Right renal pelvis (tissue), 4 donors: ENCODE measurements around the gene ANKRD9. TPM values are rescaled to one million over a fixed set of nuclear protein-coding genes. Genes with fewer than 3 reads are reported as not detected.
A peak's percentile ranks its signal among the peaks of the same experiment; 100 is the strongest.
"Not testable (repeated sequence)": the region's sequence is repeated elsewhere in the genome, so short reads cannot be mapped to it uniquely, and the experiment has no call there.

Source experiments
- DNase-seq, 4 donors: peaks; one replicate each; pipeline ENCODE4 v3.0.0-alpha.2; 2013; ENCODE audit warnings: low read depth in 4 of 4, low spot score in 3 of 4, missing footprints in 1 of 4
- polyA plus RNA-seq, 4 donors: library from polyadenylated mRNA; unstranded; fragments of 120-200 nt; gene quantifications; one replicate each; pipeline ENCODE4 v1.2.1, GENCODE V29; 2013; ENCODE audit not compliant: insufficient read length in 4 of 4

ANKRD9 gene
- polyA plus RNA-seq, 4 donors = 5.1 to 8.4 (median 5.8) TPM

DNA sequence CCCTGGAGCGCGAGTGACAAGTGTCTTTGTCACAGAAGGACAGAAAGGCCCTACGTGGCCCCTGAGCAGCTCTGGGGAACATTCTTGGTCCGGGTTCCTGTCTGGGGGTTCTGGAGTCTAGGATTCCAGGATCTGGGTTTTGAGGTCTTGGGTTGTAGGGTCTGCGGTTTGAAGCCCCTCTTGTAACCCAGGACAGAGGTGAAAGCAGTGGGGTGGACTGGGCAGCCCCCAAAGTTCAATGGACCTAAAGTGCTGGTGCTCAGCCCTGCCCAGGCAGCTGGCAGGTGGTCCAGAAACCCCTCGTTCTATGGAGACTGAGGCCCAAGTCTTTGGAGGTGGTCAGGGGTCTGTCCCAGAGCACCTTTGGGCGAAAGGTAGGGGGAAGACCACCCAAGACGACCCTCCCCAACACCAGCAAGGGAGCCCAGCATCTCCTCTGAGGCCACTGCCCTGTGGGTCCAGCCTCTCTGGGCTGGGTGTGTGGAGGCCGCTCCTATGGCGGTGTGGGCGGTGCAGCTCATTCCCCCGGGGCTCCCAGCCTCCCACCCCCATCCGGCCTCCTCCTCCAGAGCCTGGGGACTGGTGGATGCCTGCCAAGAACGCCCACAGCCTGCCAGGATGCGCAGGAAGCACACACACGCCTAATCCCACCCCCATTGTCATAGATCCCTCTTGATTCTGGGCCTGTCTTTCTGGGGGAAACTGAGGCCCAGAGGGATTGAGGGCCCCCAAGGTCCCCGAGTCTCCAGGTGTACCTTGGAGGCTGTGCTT lies 30.2 kb upstream of the ANKRD9 start:
- DNase-seq = peak in 2 of 4 donors; percentile 70 to 72

DNA sequence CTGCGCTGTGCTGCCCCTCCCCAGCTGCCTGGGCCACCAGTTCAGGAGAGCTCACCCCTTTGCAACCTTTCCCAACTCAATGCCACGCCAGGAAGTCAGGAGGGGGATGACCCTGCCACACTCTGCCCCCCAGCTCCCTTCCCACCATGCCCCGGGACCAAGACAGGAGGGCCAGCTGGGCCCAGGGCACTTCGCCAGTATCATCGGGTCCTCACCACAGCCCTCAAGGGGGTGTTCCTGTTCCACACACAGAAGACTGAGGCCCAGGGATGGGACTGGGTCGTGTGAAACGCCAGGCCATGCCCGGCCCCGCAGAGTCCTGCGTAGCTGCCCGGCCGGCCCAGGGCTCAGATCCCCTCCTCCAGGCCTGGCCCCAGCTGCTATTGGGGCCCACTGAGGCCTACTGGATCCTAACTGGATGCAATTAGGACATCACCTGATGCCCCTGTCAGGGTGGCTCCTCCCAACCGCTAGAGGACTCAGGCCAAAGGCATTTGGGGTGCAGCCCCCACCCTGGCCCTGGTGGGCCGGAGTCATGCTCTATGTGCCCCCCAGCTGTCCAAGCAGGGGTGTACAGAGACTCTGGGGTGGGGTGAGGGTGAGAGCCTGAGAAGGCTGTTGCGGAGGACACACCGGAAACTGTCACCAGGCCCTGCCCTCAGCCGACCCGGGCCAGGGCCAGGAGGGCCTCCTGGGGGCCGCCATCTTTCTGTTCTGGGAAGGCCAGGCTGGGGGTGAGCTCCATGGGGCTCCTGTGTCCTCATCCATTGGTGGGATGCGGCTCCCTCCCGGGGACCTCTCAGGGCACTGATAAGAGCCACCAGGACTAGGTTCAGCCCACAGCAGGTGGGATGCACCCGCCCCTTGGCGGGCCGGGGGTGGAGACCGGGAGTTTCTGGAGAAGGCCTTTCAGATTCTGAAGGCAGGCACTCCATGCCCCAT lies 29.3 kb upstream of the ANKRD9 start:
- DNase-seq = no peak

DNA sequence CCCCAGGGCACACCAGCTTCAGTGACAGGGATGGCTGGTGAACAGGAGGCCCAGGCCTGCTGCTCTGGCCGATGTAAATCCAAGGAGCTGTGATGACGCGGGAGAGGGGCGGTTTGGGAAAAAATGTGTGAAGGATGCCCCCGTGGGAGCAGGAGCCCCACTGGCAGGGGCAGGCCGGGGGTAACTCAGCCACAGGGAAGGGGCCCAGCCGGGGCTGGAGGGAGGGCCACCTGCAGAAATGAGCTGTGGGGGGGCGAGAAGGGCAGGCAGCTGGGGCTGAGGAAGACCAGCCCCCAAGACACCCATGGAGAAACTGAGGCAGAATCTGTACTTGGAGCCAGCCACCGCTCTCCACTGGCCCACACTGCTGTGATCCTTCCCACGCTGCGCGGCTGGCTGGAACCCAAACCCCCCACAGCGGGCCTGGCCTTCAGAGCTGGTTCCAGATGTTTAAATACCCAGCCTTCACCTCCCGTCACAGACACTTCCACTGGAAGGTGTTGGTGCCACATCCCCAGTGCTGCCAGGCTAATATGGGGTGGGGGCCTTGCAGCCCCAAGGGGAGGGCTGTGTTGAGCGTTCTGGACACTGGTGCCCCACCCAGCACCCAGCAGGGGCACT lies 28.5 kb upstream of the ANKRD9 start:
- no peak for DNase-seq

DNA sequence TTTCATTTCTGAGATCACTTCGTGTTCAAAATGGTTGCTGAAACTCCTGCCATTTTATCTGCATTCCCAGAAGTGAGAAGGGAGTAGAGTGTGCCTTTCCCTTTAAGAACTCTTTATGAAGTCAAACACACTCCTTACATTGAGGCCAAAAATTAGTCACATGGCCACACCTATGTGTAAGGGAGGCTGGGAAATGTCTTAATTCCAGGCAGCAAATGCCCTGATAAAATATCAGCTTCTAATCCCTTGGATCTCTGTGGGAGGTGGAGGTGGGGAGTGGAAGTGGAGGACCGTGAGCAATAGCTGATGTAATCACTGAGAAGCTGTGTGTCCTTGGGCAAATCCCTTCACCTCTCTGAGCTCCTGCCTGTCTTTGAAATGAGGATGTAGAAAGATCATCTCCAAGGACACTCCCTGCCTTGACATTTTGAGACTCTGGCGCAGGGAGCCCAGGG lies 22.7 kb upstream of the ANKRD9 start:
- DNase-seq = no peak

DNA sequence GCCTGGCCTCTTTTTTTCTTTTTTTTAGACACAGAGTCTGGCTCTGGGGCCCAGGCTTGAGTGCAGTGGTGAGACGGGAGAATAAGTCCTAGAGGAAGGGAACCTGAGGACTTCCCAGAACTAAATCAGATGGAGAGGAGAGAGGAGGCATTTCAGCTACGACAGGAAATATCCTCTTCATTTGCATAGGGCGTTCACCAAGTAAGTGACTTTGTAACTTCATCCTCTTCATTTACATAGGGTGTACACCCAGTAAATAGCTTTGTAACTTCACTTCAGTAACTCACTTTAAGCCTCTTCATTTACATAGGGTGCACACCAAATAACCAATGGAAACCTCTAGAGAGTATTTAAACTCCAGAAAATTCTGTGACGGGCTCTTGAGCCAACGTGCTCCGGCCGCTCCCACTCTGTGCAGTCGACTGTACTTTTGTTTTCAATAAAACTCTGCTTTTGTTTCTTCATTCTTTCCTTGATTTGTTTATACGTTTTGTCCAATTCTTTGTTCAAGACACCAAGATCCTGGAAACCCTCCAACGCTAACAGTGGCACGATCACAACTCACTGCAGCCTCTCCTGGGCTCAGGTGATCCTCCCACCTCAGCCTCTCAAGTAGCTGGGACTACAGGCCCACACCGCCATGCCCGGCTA lies 21.4 kb upstream of the ANKRD9 start:
- no peak for DNase-seq

DNA sequence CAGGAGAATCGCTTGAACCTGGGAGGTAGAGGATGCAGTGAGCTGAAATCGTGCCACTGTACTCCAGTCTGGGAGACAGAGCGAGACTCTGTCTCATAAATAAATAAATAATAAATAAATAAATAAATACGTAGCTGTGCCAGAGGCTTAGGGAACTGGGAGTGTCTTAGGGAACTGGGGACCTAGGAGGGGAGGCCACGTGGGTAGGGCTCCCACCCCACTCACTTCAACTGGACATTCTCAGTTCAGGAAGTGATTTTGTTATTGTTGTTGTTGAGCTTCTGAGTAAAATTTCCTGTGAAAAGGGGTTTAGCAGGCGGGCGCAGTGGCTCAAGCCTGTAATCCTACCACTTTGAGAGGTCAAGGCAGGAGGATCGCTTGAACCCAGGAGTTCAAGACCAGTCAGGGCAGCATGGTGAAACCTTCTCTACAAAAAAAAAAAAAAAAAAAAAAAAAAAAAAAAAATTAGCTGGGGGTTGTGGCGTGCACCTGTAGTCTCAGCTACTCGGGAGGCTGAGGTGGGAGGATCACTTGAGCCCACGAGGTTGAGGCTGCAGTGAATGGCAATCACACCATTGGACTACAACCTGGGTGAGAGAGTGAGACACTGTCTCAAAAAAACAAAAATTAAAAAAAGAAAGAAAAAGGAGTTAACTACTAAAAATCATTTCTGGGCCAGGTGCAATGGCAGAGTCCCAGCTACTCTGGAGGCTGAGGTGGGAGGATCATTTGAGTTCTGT lies 19.0 kb upstream of the ANKRD9 start:
- no peak for DNase-seq

DNA sequence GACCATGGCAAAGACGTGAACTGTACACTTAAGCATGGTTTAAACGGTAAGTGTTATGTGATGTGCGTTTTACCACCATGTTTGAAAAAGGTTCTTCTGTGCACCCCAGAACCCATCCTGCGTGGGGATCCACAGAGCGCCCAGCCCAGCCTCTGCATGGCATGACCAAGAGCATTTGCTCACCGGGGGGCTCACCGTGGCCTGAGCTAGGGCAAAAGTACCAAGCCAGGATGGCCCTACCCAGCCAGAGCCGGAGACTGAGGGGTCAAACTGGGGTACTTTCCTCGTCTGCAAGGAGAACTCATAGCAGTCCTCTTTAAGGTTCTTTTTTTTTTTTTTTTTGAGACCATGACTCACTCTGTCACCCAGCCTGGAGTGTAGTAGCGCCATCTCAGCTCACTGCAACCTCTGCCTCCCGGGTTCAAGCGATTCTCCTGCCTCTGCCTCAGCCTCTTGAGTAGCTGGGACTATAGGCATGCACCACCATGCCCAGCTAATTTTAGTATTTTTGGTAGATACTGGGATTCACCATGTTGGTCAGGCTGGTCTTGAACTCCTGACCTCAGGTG lies 16.4 kb upstream of the ANKRD9 start:
- no peak for DNase-seq

DNA sequence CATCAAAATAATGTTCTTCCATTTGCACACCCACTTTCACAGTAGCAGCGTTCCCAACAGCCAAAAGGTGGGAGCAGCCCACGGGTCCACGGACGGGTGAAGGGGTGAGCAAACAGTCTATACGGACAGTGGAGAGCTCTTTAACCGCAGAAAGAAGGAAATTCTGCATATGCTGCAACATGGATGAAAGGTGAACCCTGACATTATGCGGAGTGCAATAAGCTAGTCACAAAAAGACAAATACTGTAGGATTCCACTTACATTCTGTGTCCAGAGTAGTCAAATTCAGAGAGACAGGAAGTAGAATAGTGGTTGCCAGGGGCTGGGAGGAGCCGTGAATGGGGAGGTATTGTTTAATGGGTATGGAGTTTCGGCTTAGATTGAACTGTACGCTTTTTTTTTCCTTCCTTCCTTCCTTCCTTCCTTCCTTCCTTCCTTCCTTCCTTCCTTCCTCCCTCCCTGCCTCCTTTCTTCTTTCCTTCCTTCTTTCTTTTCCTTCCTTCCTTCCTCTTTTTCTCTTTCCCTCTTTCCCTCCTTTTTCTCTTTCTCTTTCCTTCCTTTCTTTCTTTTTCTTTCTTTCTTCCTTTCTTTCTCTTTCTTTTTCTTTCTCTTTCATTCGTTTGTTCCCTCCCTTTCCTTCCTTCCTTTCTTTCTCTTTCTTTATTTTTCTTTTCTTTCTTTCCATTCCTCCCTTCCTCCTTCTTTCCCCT lies 15.8 kb upstream of the ANKRD9 start:
- no peak for DNase-seq

DNA sequence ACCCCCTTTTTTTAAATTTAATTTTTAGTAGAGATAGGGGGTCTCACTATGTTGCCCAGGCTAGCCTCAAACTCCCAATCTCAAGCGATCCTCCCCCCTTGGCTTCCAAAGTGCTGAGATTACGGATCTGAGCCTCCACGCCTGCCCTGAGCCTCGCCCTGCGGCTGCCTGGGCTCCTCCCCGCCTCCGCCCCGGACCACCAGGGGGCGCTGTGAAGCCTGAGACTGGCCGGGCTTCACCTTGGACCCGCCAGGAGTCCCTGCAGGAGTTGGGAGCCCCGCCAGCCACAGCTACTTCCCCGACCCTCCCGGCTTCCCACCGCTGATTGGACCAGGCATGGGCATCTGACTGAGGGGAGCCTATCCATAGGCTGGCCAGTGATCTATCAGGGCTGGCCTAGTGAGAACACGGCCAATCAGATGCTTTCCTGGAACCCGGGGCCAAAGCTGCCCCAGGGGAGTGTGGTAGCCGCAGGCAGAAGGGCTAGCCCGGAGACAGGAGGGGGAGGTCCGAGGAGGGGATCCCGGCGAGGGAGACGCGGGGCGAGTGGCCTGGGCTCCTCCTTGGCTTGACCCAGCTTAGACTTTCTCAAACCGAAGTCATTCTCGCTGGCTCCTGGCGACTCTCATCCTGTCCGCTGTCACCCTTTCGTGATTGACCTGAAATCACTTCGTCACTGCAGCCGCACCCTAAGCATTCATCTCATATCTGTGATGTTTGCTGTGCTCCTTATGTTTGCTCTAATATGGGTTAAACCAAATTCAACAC lies 15.1 kb upstream of the ANKRD9 start:
- peak; percentile 92 to 96 (median 95) for DNase-seq

DNA sequence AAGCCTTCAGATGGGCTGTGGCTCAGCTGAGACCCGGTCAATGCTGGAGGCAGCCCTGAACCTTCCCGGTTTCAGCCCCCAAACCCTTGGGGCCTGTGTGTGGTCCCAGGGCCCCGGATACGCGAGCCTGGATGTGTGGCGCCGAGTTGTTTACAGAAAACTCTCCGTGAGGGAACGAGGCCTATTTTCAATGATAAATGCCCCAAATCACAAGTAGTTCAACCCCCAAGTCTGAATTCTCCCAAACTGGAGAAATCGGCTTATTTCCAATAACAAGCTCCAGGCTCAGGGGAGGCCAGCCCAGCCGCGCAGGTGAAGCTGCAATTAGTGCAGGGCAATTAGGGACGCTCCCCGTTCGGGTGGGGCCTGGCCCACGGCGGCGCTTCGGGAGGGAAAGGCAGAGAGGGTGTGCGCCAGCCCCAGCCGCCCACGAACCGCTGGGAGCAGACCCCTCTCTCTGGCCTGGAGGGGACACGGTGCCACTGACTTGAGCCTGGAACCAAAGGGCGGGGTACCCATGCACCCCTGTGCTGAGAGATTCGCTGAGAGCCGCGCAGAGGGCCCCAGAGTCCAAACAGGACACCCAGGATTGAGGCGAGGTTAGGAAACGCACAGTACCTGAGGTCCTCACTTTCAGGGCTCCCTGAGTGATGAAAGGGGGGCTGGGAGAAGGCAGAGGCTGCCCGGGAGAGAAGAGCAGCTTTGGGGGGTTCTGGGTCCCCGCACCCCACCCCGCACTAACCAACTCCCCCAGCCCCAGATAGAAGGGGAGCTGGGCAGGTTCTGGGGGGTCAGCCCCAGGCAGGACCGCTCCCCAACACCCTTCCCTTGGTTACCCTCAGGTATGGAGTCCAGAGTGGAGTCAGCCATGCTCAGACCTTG lies 14.2 kb upstream of the ANKRD9 start:
- no peak for DNase-seq

DNA sequence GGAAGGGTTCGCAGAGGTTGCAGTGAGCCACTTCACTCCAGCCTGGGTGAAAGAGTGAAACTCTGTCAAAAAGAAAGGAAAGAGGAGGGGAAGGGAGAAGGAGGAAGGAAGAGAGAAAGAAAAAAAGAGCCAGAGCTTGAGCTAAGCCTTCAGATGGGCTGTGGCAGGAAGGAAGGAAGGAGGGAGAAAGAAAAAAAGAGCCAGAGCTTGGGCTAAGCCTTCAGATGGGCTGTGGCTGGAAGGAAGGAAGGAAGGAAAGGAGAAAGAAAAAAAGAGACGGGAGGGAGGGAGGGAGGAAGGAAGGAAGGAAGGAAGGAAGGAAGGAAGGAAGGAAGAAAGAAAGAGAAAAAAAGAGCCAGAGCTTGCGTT lies 13.6 kb upstream of the ANKRD9 start:
- DNase-seq = no peak

DNA sequence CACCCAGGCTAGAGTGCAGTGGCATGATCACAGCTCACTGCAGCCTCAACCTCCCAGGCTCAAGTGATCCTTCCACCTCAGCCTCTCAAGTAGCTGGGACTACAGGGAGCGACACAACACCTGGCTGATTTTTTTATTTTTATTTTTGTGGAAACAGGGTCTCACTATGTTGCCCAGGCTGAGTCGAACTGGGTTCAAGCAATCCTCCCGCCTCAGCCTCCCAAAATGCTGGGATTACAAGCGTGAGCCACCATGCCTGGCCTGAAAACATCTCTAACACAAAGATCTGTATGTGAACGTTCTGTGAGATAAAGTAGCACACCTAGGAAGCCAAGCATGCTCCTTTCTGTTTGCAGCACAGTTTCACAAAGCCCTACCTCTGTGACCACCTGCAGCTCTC lies 10.1 kb upstream of the ANKRD9 start:
- not testable (repeated sequence) for DNase-seq

DNA sequence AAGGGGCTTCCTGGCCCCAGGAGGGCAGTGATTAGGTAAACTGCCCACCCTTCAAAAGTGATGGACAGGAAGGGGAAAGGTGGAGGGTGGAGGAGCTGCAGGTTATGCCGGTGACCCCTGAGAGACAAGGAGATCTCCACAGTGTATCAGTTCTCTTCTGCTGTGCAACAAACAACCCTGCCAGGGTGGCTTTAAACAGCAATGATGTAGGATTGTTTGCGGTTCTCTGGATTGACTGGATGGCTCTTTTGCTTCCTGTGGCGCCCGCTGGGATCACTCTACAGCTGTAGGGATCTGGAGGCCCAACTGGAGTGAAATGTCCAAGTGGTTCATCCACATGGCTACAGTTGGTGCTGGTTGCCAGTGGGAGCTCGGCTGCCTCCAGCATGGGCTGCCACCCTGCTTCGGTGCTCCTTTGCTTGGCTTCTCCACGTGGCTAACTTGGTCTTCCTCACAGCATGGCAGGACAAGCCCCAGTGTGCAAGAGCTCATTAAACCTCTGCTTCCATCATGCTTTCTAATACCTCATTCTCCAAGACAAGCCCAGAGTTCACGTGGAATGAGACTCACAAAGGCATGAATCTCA lies 8.6 kb upstream of the ANKRD9 start:
- DNase-seq = no peak

DNA sequence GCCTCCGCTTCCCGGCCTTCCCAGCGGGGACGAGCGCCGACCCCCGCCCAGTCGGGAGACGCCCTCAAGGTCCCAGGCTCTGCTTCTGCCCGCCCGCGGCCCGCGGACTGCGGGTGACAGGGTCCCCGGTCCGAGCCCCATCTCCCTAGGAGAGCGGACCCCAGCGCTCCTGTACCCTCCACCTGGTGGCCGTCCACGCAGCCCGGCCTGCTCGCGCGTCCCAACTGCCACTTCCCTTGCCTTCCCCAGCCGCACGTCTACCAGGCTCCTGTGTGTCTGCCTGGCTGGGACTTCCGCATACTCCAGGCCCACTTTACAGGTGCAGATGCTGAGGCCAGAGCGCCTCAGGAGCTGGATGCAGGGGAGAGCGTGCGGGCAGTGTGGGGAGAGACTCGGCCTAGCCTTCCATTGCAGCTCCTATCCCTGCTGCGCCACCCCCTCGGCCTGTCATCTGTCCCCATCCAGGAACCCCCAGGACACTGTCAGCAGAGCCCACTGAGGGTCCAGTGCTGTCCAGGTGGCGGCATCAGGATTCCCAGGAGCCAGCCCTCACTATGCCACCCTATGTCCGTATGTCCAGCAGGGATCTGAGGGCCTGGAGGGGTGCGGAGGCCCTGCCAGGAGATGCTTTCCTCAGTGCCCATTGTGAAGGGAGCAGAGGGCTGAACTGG lies 8.0 kb upstream of the ANKRD9 start:
- no peak for DNase-seq

DNA sequence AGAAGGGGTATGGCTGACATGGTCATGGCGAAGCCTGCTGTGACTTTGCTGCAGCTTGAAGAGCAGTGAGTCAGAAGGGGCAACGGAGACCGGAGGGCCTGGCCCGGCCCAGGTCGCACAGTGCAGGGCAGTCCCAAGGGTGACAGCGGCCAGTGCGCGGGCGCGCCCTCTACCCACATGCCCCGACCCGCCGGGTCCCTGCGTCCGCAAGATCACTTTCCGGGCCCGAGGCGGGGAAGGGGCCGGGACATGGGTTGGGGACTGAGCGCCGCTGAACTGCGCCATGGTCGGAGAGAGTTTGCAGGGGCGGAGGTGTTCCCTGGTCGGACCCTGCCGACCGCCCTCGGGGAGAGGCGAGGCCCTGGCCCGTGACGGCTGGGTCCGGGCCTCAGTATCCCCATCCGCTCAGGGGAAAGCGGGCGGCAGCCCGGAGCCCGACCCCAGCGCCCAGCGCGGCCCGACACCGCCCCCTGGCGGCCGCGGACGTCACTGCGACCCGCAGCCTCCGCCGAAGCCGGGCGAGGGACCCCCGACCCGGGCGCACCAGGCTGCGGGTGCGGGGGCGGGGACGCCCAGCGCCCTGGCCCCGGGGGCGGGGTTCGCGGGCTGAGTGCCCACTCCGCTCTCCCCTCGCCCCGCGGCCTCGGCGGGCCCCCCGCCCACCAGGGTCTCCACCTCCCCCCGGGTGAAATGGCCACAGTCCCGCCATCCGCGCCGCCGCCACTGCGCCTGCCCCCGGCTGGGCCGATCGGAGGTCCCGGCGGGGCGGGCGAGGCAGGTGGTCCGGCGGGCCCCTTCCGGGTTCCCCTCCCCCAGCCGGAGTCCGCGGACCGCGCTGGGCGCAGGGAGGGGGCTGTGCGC lies 7.2 kb upstream of the ANKRD9 start:
- no peak for DNase-seq
